ENCODE results near the gene SPRYD7.

SPRYD7 gene

GRCh38 chr13:49939321-49939720 is 3.2 kb upstream of the SPRYD7 start:
- no peaks in the 10 kb centered on the region for H3K9me3 ChIP-seq (ENCODE audit: insufficient read depth, low read length)
- no peaks in the 10 kb centered on the region for H3K4me1 ChIP-seq (ENCODE audit: insufficient read depth, insufficient read length)
- H3K27me3 ChIP-seq (ENCODE audit: insufficient read depth, insufficient read length) = no peaks in the 10 kb centered on the region
- H3K4me3 ChIP-seq (ENCODE audit: insufficient read length, low read depth) = no peak overlapping the region
- no peak for DNase-seq (ENCODE audit: low read depth, low spot score)
- TF ChIP-seq SUZ12 (IDR thresholded peaks at IDR 0.05; ENCODE audit: extremely low read depth, insufficient read depth, insufficient read length) (no peak), YY1 (IDR thresholded peaks at IDR 0.05; ENCODE audit: insufficient read depth, insufficient read length) (no peak), ZNF274 (IDR thresholded peaks at IDR 0.05; ENCODE audit: low read depth, low read length) (no peak)
- no peak overlapping the region for H3K9ac ChIP-seq (ENCODE audit: insufficient read length, low read depth)
- H3K36me3 ChIP-seq (ENCODE audit: insufficient read depth, insufficient read length, low read length) = no peaks in the 10 kb centered on the region

- TF ChIP-seq YY1 (IDR thresholded peaks at IDR 0.05; ENCODE audit: insufficient read depth, insufficient read length) (no peak), SUZ12 (IDR thresholded peaks at IDR 0.05; ENCODE audit: extremely low read depth, insufficient read depth, insufficient read length) (no peak), ZNF274 (IDR thresholded peaks at IDR 0.05; ENCODE audit: low read depth, low read length) (no peak)
- Histone ChIP-seq H3K9ac (ENCODE audit: insufficient read length, low read depth) (no peak overlapping the region), H3K9me3 (ENCODE audit: insufficient read depth, low read length) (no peaks in the 10 kb centered on the region), H3K4me3 (ENCODE audit: insufficient read length, low read depth) (no peak overlapping the region), H3K36me3 (ENCODE audit: insufficient read depth, insufficient read length, low read length) (no peaks in the 10 kb centered on the region), H3K4me1 (ENCODE audit: insufficient read depth, insufficient read length) (no peaks in the 10 kb centered on the region), H3K27me3 (ENCODE audit: insufficient read depth, insufficient read length) (no peaks in the 10 kb centered on the region)
- DNase-seq (ENCODE audit: low read depth, low spot score) = no peak
Observed at GRCh38 chr13:49938921-49939320, 2.8 kb upstream of the SPRYD7 start.

- Histone ChIP-seq H3K9me3 (ENCODE audit: insufficient read depth, low read length) (no peaks in the 10 kb centered on the region), H3K4me1 (ENCODE audit: insufficient read depth, insufficient read length) (no peaks in the 10 kb centered on the region), H3K36me3 (ENCODE audit: insufficient read depth, insufficient read length, low read length) (no peaks in the 10 kb centered on the region), H3K9ac (ENCODE audit: insufficient read length, low read depth) (no peak overlapping the region), H3K4me3 (ENCODE audit: insufficient read length, low read depth) (no peak overlapping the region), H3K27me3 (ENCODE audit: insufficient read depth, insufficient read length) (no peaks in the 10 kb centered on the region)
- no peak for TF ChIP-seq SUZ12 (IDR thresholded peaks at IDR 0.05; ENCODE audit: extremely low read depth, insufficient read depth, insufficient read length)
- TF ChIP-seq YY1 (IDR thresholded peaks at IDR 0.05; ENCODE audit: insufficient read depth, insufficient read length) = no peak
- no peak for TF ChIP-seq ZNF274 (IDR thresholded peaks at IDR 0.05; ENCODE audit: low read depth, low read length)
- DNase-seq (ENCODE audit: low read depth, low spot score) = no peak
Observed at GRCh38 chr13:49938314-49938713, 2.2 kb upstream of the SPRYD7 start.

GRCh38 chr13:49936968-49937273 is 781 bp upstream of the SPRYD7 start:
- no peak for DNase-seq (ENCODE audit: low read depth, low spot score)
- TF ChIP-seq SUZ12 (IDR thresholded peaks at IDR 0.05; ENCODE audit: extremely low read depth, insufficient read depth, insufficient read length) = no peak
- no peak for TF ChIP-seq YY1 (IDR thresholded peaks at IDR 0.05; ENCODE audit: insufficient read depth, insufficient read length)
- TF ChIP-seq ZNF274 (IDR thresholded peaks at IDR 0.05; ENCODE audit: low read depth, low read length) = no peak
- H3K9ac ChIP-seq (ENCODE audit: insufficient read length, low read depth) = no peak overlapping the region

GRCh38 chr13:49935171-49936074 is 717 bp downstream of the SPRYD7 start:
- Histone ChIP-seq H3K9me3 (ENCODE audit: insufficient read depth, low read length) (no peaks in the 10 kb centered on the region), H3K36me3 (ENCODE audit: insufficient read depth, insufficient read length, low read length) (no peaks in the 10 kb centered on the region), H3K9ac (ENCODE audit: insufficient read length, low read depth) (peak overlapping the region; percentile 56), H3K27me3 (ENCODE audit: insufficient read depth, insufficient read length) (no peaks in the 10 kb centered on the region), H3K4me3 (ENCODE audit: insufficient read length, low read depth) (peak overlapping the region; percentile 54), H3K4me1 (ENCODE audit: insufficient read depth, insufficient read length) (no peaks in the 10 kb centered on the region)
- DNase-seq (ENCODE audit: low read depth, low spot score) = no peak
- TF ChIP-seq SUZ12 (IDR thresholded peaks at IDR 0.05; ENCODE audit: extremely low read depth, insufficient read depth, insufficient read length) (no peak), ZNF274 (IDR thresholded peaks at IDR 0.05; ENCODE audit: low read depth, low read length) (no peak), YY1 (IDR thresholded peaks at IDR 0.05; ENCODE audit: insufficient read depth, insufficient read length) (no peak)

More at GRCh38 chr13:49936968-49937273, 781 bp upstream of the SPRYD7 start:
- Histone ChIP-seq H3K27me3 (ENCODE audit: insufficient read depth, insufficient read length) (no peaks in the 10 kb centered on the region), H3K36me3 (ENCODE audit: insufficient read depth, insufficient read length, low read length) (no peaks in the 10 kb centered on the region), H3K9me3 (ENCODE audit: insufficient read depth, low read length) (no peaks in the 10 kb centered on the region), H3K4me3 (ENCODE audit: insufficient read length, low read depth) (peak overlapping the region; percentile 45), H3K4me1 (ENCODE audit: insufficient read depth, insufficient read length) (no peaks in the 10 kb centered on the region)

GRCh38 chr13:49933511-49933910 is 2.6 kb downstream of the SPRYD7 start:
- TF ChIP-seq SUZ12 (IDR thresholded peaks at IDR 0.05; ENCODE audit: extremely low read depth, insufficient read depth, insufficient read length) = no peak
- no peak for TF ChIP-seq YY1 (IDR thresholded peaks at IDR 0.05; ENCODE audit: insufficient read depth, insufficient read length)
- TF ChIP-seq ZNF274 (IDR thresholded peaks at IDR 0.05; ENCODE audit: low read depth, low read length) = no peak

DNA sequence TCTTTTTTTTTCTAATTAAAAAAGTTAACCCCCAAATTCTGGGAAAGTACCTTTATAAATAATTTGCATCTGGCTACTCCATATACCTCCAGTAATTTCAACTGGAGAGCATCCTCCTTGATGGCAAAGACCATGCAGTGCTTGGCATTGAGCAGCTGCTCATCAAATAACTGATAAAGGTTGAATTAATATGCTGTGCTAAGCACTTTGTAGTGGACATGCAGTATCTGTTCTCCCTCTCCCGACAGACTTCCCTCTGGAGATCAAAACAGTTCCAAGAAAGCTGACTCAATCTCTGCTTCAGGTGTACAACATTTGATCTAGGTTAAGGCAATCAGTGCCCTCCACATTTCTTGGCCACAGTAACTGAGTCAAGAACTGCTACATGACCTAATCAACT is 3.3 kb downstream of the SPRYD7 start:
- Histone ChIP-seq H3K9ac (ENCODE audit: insufficient read length, low read depth) (no peak overlapping the region), H3K4me1 (ENCODE audit: insufficient read depth, insufficient read length) (no peaks in the 10 kb centered on the region), H3K9me3 (ENCODE audit: insufficient read depth, low read length) (no peaks in the 10 kb centered on the region), H3K4me3 (ENCODE audit: insufficient read length, low read depth) (no peak overlapping the region), H3K27me3 (ENCODE audit: insufficient read depth, insufficient read length) (no peaks in the 10 kb centered on the region), H3K36me3 (ENCODE audit: insufficient read depth, insufficient read length, low read length) (no peaks in the 10 kb centered on the region)
- DNase-seq (ENCODE audit: low read depth, low spot score) = no peak
- TF ChIP-seq SUZ12 (IDR thresholded peaks at IDR 0.05; ENCODE audit: extremely low read depth, insufficient read depth, insufficient read length) (no peak), ZNF274 (IDR thresholded peaks at IDR 0.05; ENCODE audit: low read depth, low read length) (no peak), YY1 (IDR thresholded peaks at IDR 0.05; ENCODE audit: insufficient read depth, insufficient read length) (no peak)

More at GRCh38 chr13:49933511-49933910, 2.6 kb downstream of the SPRYD7 start:
- Histone ChIP-seq H3K4me3 (ENCODE audit: insufficient read length, low read depth) (no peak overlapping the region), H3K9me3 (ENCODE audit: insufficient read depth, low read length) (no peaks in the 10 kb centered on the region), H3K36me3 (ENCODE audit: insufficient read depth, insufficient read length, low read length) (no peaks in the 10 kb centered on the region), H3K4me1 (ENCODE audit: insufficient read depth, insufficient read length) (no peaks in the 10 kb centered on the region), H3K27me3 (ENCODE audit: insufficient read depth, insufficient read length) (no peaks in the 10 kb centered on the region), H3K9ac (ENCODE audit: insufficient read length, low read depth) (no peak overlapping the region)
- DNase-seq (ENCODE audit: low read depth, low spot score) = no peak
